ENCODE measurements around the gene SYDE1. TPM values are rescaled to one million over a fixed set of nuclear protein-coding genes. Genes with fewer than 3 reads are reported as not detected.

Gene SYDE1
- total RNA-seq, 1 donor from 2014 or later: 13.1 TPM

DNA sequence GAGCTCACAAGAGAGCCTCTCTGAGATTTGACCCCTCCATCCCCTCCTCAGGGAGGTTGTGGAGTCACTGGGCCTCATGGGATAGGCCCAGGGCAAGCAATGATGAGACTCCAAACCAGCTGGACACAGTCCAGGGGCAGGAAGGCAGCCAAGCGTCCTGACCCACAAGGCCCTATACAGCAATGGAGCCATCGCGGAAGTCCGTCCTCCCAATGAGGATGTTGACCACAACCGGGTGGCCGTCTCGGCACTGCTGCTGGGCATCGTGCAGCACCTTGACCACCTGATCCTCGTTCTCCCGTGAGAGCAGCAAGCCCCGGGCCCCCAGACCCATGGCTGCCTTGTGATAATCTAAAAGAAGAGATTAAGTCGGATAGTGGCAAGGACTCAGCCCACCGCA lies 7.9 kb downstream of the SYDE1 start:
- intact Hi-C loops (cut with micrococcal nuclease): no loop called here
- peak; percentile 90 for DNase-seq
- H3K36me3 ChIP-seq: peaks cover 100% of the 10 kb centered on the region
- H3K27ac ChIP-seq (replicated peaks): peak overlapping the region; percentile 78
- peaks cover 38% of the 10 kb centered on the region for H3K4me1 ChIP-seq
- H3K4me3 ChIP-seq: no peak overlapping the region
- no peaks in the 10 kb centered on the region for H3K9me3 ChIP-seq (replicated peaks)
- no peaks in the 10 kb centered on the region for H3K27me3 ChIP-seq (ENCODE audit: low read depth)
- TF ChIP-seq CTCF (IDR thresholded peaks at IDR 0.05; ENCODE audit: borderline replicate concordance): no peak

- no peaks in the 10 kb centered on the region for H3K9me3 ChIP-seq (replicated peaks)
- no peaks in the 10 kb centered on the region for H3K27me3 ChIP-seq (ENCODE audit: low read depth)
- no peak for DNase-seq
- peaks cover 100% of the 10 kb centered on the region for H3K36me3 ChIP-seq
- no peak overlapping the region for H3K4me3 ChIP-seq
- H3K4me1 ChIP-seq: peaks cover 38% of the 10 kb centered on the region
- no peak for TF ChIP-seq CTCF (IDR thresholded peaks at IDR 0.05; ENCODE audit: borderline replicate concordance)
- intact Hi-C loops (cut with micrococcal nuclease): no loop called here
- H3K27ac ChIP-seq (replicated peaks): peak overlapping the region; percentile 78
These were observed 8.8 kb downstream of the SYDE1 start for GRCh38 chr19:15115762-15116615.

DNA sequence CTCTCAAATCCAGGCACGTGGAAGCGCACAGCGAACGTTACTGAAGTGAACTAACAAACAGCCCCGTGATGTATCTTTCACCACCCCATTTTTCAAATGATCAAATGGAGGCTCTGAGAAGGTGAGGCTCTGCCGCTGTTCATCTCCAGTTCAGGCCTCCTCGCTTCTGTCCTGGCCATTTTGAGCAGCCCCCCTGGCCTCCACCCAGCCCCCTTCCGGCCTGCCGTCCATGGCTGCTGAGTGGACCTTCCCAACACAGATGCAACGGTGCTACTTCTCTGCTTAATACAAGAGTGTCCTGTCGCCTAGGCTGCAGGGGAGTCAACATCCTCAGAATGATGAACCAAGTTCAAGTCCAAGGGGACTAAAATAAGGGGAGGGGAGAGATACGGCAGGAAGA lies 9.7 kb downstream of the SYDE1 start:
- TF ChIP-seq CTCF (IDR thresholded peaks at IDR 0.05; ENCODE audit: borderline replicate concordance): no peak
- Histone ChIP-seq H3K9me3 (replicated peaks) (no peaks in the 10 kb centered on the region), H3K27me3 (ENCODE audit: low read depth) (no peaks in the 10 kb centered on the region), H3K36me3 (peaks cover 100% of the 10 kb centered on the region), H3K4me3 (no peak overlapping the region), H3K4me1 (peaks cover 38% of the 10 kb centered on the region), H3K27ac (replicated peaks) (peak overlapping the region; percentile 78)
- DNase-seq: no peak
- intact Hi-C loops (cut with micrococcal nuclease): no loop called here

- Histone ChIP-seq H3K4me3 (no peak overlapping the region), H3K4me1 (peaks cover 43% of the 10 kb centered on the region), H3K9me3 (replicated peaks) (no peaks in the 10 kb centered on the region), H3K36me3 (peaks cover 100% of the 10 kb centered on the region), H3K27me3 (ENCODE audit: low read depth) (no peaks in the 10 kb centered on the region), H3K27ac (replicated peaks) (peak overlapping the region; percentile 33)
- TF ChIP-seq CTCF (IDR thresholded peaks at IDR 0.05; ENCODE audit: borderline replicate concordance): no peak
- no peak for DNase-seq
- intact Hi-C loops (cut with micrococcal nuclease): no loop called here
These were observed 11.0 kb downstream of the SYDE1 start for GRCh38 chr19:15118248-15118647.

- no peak for TF ChIP-seq CTCF (IDR thresholded peaks at IDR 0.05; ENCODE audit: borderline replicate concordance)
- peaks cover 42% of the 10 kb centered on the region for H3K4me1 ChIP-seq
- no peak overlapping the region for H3K27ac ChIP-seq (replicated peaks)
- H3K9me3 ChIP-seq (replicated peaks): no peaks in the 10 kb centered on the region
- no peak for DNase-seq
- intact Hi-C loops (cut with micrococcal nuclease): no loop called here
- no peaks in the 10 kb centered on the region for H3K27me3 ChIP-seq (ENCODE audit: low read depth)
- peaks cover 95% of the 10 kb centered on the region for H3K36me3 ChIP-seq
- H3K4me3 ChIP-seq: no peak overlapping the region
These were observed 11.7 kb downstream of the SYDE1 start for GRCh38 chr19:15118789-15119494.

Measured in left ventricle myocardium inferior (tissue), 1 donor.